ENCODE measurements around the gene PIEZO2. TPM values are rescaled to one million over a fixed set of nuclear protein-coding genes. Genes with fewer than 3 reads are reported as not detected.

Gene PIEZO2
- total RNA-seq, 2 donors from 2014 or later: not detected

GRCh38 chr18:10686308-10686707 is 463.1 kb downstream of the PIEZO2 start:
- Mint-ChIP-seq H3K36me3 (ENCODE audit: insufficient read depth in 2 of 2) (no peaks in the 10 kb centered on the region), H3K4me3 (no peak overlapping the region), H3K27me3 (ENCODE audit: low read depth) (no peaks in the 10 kb centered on the region), H3K9me3 (no peaks in the 10 kb centered on the region), H3K4me1 (ENCODE audit: low read depth) (no peaks in the 10 kb centered on the region), H3K27ac (no peak overlapping the region)
- no peak for ATAC-seq (replicated peaks in 1 of 2)
- DNase-seq: no peak

- H3K27ac Mint-ChIP-seq: no peak overlapping the region
- H3K4me3 Mint-ChIP-seq: no peak overlapping the region
- H3K4me1 Mint-ChIP-seq (ENCODE audit: low read depth): no peaks in the 10 kb centered on the region
- no peaks in the 10 kb centered on the region for H3K9me3 Mint-ChIP-seq
- no peak for DNase-seq
- ATAC-seq (replicated peaks in 1 of 2): no peak
- H3K36me3 Mint-ChIP-seq (ENCODE audit: insufficient read depth in 2 of 2): no peaks in the 10 kb centered on the region
- peaks cover under 1% of the 10 kb centered on the region for H3K27me3 Mint-ChIP-seq (ENCODE audit: low read depth)
These were observed 463.9 kb downstream of the PIEZO2 start for GRCh38 chr18:10685484-10685883.

GRCh38 chr18:10682368-10682714 is 467.0 kb downstream of the PIEZO2 start:
- no peaks in the 10 kb centered on the region for H3K9me3 Mint-ChIP-seq
- H3K4me3 Mint-ChIP-seq: no peak overlapping the region
- H3K27ac Mint-ChIP-seq: no peak overlapping the region
- H3K27me3 Mint-ChIP-seq (ENCODE audit: low read depth): peaks cover 5% of the 10 kb centered on the region
- no peak for DNase-seq
- no peak for ATAC-seq (replicated peaks in 1 of 2)
- no peaks in the 10 kb centered on the region for H3K4me1 Mint-ChIP-seq (ENCODE audit: low read depth)
- no peaks in the 10 kb centered on the region for H3K36me3 Mint-ChIP-seq (ENCODE audit: insufficient read depth in 2 of 2)

- H3K4me1 Mint-ChIP-seq (ENCODE audit: low read depth): no peaks in the 10 kb centered on the region
These were observed 467.6 kb downstream of the PIEZO2 start for GRCh38 chr18:10681581-10682367.

GRCh38 chr18:10680271-10680596 is 469.1 kb downstream of the PIEZO2 start:
- peaks cover 5% of the 10 kb centered on the region for H3K27me3 Mint-ChIP-seq (ENCODE audit: low read depth)
- no peak overlapping the region for H3K4me3 Mint-ChIP-seq
- ATAC-seq (replicated peaks in 1 of 2) (no peak), DNase-seq (no peak)
- peaks cover 0 to 2% of the 10 kb centered on the region in 2 donors for H3K9me3 Mint-ChIP-seq
- no peaks in the 10 kb centered on the region for H3K4me1 Mint-ChIP-seq (ENCODE audit: low read depth)
- no peaks in the 10 kb centered on the region for H3K36me3 Mint-ChIP-seq (ENCODE audit: insufficient read depth in 2 of 2)
- H3K27ac Mint-ChIP-seq: no peak overlapping the region

More at GRCh38 chr18:10681581-10682367, 467.6 kb downstream of the PIEZO2 start:
- DNase-seq (no peak), ATAC-seq (replicated peaks in 1 of 2) (no peak)
- Mint-ChIP-seq H3K27me3 (ENCODE audit: low read depth) (peaks cover 5% of the 10 kb centered on the region), H3K36me3 (ENCODE audit: insufficient read depth in 2 of 2) (no peaks in the 10 kb centered on the region), H3K9me3 (no peaks in the 10 kb centered on the region), H3K4me3 (no peak overlapping the region), H3K27ac (no peak overlapping the region)

- no peak overlapping the region for H3K4me3 Mint-ChIP-seq
- no peaks in the 10 kb centered on the region for H3K4me1 Mint-ChIP-seq (ENCODE audit: low read depth)
- no peaks in the 10 kb centered on the region for H3K36me3 Mint-ChIP-seq (ENCODE audit: insufficient read depth in 2 of 2)
- DNase-seq (no peak), ATAC-seq (replicated peaks in 1 of 2) (no peak)
- H3K27ac Mint-ChIP-seq: no peak overlapping the region
- peaks cover 0 to 2% of the 10 kb centered on the region in 2 donors for H3K9me3 Mint-ChIP-seq
- H3K27me3 Mint-ChIP-seq (ENCODE audit: low read depth): peaks cover 5% of the 10 kb centered on the region
These were observed 469.7 kb downstream of the PIEZO2 start for GRCh38 chr18:10679557-10680270.

GRCh38 chr18:10671441-10671840 is 477.9 kb downstream of the PIEZO2 start:
- Mint-ChIP-seq H3K9me3 (peaks cover 0 to 2% of the 10 kb centered on the region in 2 donors), H3K27ac (no peak overlapping the region), H3K36me3 (ENCODE audit: insufficient read depth in 2 of 2) (no peaks in the 10 kb centered on the region), H3K4me3 (no peak overlapping the region), H3K27me3 (ENCODE audit: low read depth) (no peaks in the 10 kb centered on the region), H3K4me1 (ENCODE audit: low read depth) (no peaks in the 10 kb centered on the region)
- DNase-seq (no peak), ATAC-seq (replicated peaks in 1 of 2) (no peak)

GRCh38 chr18:10670856-10671255 is 478.5 kb downstream of the PIEZO2 start:
- no peaks in the 10 kb centered on the region for H3K36me3 Mint-ChIP-seq (ENCODE audit: insufficient read depth in 2 of 2)
- no peak overlapping the region for H3K27ac Mint-ChIP-seq
- H3K4me1 Mint-ChIP-seq (ENCODE audit: low read depth): no peaks in the 10 kb centered on the region
- DNase-seq (no peak), ATAC-seq (replicated peaks in 1 of 2) (no peak)
- H3K9me3 Mint-ChIP-seq: peaks cover 0 to 2% of the 10 kb centered on the region in 2 donors
- H3K27me3 Mint-ChIP-seq (ENCODE audit: low read depth): no peaks in the 10 kb centered on the region
- H3K4me3 Mint-ChIP-seq: no peak overlapping the region

- Mint-ChIP-seq H3K4me3 (no peak overlapping the region), H3K4me1 (ENCODE audit: low read depth) (no peaks in the 10 kb centered on the region), H3K9me3 (no peaks in the 10 kb centered on the region), H3K27me3 (ENCODE audit: low read depth) (no peaks in the 10 kb centered on the region), H3K27ac (no peak overlapping the region), H3K36me3 (ENCODE audit: insufficient read depth in 2 of 2) (no peaks in the 10 kb centered on the region)
- ATAC-seq (replicated peaks in 1 of 2): no peak
- DNase-seq: no peak
These were observed 479.8 kb downstream of the PIEZO2 start for GRCh38 chr18:10669441-10670100.

GRCh38 chr18:10663750-10664149 is 485.6 kb downstream of the PIEZO2 start:
- Mint-ChIP-seq H3K4me1 (ENCODE audit: low read depth) (no peaks in the 10 kb centered on the region), H3K27ac (no peak overlapping the region), H3K9me3 (no peaks in the 10 kb centered on the region), H3K4me3 (no peak overlapping the region), H3K36me3 (ENCODE audit: insufficient read depth in 2 of 2) (no peaks in the 10 kb centered on the region), H3K27me3 (ENCODE audit: low read depth) (peaks cover 12% of the 10 kb centered on the region)
- ATAC-seq (replicated peaks in 1 of 2) (no peak), DNase-seq (no peak)

- Mint-ChIP-seq H3K4me1 (ENCODE audit: low read depth) (no peaks in the 10 kb centered on the region), H3K27ac (no peak overlapping the region), H3K27me3 (ENCODE audit: low read depth) (peaks cover 12% of the 10 kb centered on the region), H3K4me3 (no peak overlapping the region), H3K9me3 (no peaks in the 10 kb centered on the region), H3K36me3 (ENCODE audit: insufficient read depth in 2 of 2) (no peaks in the 10 kb centered on the region)
- ATAC-seq (replicated peaks in 1 of 2): no peak
- DNase-seq: no peak
These were observed 488.1 kb downstream of the PIEZO2 start for GRCh38 chr18:10661317-10661716.

- ATAC-seq (replicated peaks in 1 of 2) (no peak), DNase-seq (no peak)
- Mint-ChIP-seq H3K4me3 (no peak overlapping the region), H3K9me3 (no peaks in the 10 kb centered on the region), H3K36me3 (ENCODE audit: insufficient read depth in 2 of 2) (no peaks in the 10 kb centered on the region), H3K27me3 (ENCODE audit: low read depth) (peaks cover 12% of the 10 kb centered on the region), H3K4me1 (ENCODE audit: low read depth) (no peaks in the 10 kb centered on the region), H3K27ac (no peak overlapping the region)
These were observed 489.0 kb downstream of the PIEZO2 start for GRCh38 chr18:10660179-10660884.

GRCh38 chr18:10659594-10659993 is 489.8 kb downstream of the PIEZO2 start:
- Mint-ChIP-seq H3K4me3 (no peak overlapping the region), H3K9me3 (no peaks in the 10 kb centered on the region), H3K4me1 (ENCODE audit: low read depth) (no peaks in the 10 kb centered on the region), H3K36me3 (ENCODE audit: insufficient read depth in 2 of 2) (no peaks in the 10 kb centered on the region), H3K27ac (no peak overlapping the region), H3K27me3 (ENCODE audit: low read depth) (peaks cover 12% of the 10 kb centered on the region)
- DNase-seq (no peak), ATAC-seq (replicated peaks in 1 of 2) (no peak)
